ENCODE measurements around the gene QTRT2.

DNA sequence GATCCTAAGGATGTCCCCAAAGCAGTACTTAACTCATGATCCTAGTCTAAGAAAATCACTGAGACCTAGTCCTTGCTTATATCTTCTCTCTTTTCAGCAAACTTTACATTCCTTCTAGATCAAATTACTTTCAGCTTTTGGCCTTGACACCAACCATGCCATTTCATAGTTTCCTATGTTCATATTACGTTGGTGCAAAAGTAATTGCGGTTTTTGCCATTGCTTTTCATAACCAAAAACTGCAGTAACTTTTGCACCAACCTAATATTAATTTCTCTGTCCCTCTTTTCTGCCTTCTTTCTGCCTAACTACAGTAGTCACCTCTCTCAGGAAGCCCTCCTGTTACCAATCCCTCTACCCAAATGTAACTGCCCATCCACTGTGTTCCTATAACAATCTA is 37.1 kb upstream of the QTRT2 start:
- TF ChIP-seq, protein P1, sequence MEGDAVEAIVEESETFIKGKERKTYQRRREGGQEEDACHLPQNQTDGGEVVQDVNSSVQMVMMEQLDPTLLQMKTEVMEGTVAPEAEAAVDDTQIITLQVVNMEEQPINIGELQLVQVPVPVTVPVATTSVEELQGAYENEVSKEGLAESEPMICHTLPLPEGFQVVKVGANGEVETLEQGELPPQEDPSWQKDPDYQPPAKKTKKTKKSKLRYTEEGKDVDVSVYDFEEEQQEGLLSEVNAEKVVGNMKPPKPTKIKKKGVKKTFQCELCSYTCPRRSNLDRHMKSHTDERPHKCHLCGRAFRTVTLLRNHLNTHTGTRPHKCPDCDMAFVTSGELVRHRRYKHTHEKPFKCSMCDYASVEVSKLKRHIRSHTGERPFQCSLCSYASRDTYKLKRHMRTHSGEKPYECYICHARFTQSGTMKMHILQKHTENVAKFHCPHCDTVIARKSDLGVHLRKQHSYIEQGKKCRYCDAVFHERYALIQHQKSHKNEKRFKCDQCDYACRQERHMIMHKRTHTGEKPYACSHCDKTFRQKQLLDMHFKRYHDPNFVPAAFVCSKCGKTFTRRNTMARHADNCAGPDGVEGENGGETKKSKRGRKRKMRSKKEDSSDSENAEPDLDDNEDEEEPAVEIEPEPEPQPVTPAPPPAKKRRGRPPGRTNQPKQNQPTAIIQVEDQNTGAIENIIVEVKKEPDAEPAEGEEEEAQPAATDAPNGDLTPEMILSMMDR (IDR thresholded peaks at IDR 0.05 in 2 of 3, conservative IDR thresholded peaks at IDR 0.05 in 1 of 3; ENCODE audit: borderline replicate concordance in 1 of 3, insufficient read depth in 1 of 3, low read depth in 2 of 3, low read length in 2 of 3): no peak
- no peak for TF ChIP-seq SIN3A (IDR thresholded peaks at IDR 0.05; ENCODE audit: low read depth)
- no peak for TF ChIP-seq CEBPB (IDR thresholded peaks at IDR 0.05; ENCODE audit: low read depth)
- TF ChIP-seq ELF1 (IDR thresholded peaks at IDR 0.05; ENCODE audit: borderline replicate concordance, low read depth): no peak
- TF ChIP-seq POLR2AphosphoS5 (IDR thresholded peaks at IDR 0.05; ENCODE audit: low read depth, low read length): no peak
- TF ChIP-seq POLR2A (IDR thresholded peaks at IDR 0.05; ENCODE audit: borderline replicate concordance, extremely low read depth, insufficient read depth, insufficient read length): no peak
